Measurements from ENCODE around the gene SRPK3. TPM values are rescaled to one million over a fixed set of nuclear protein-coding genes. Genes with fewer than 3 reads are reported as not detected.

The SRPK3 gene
- total and polyA plus RNA-seq, 2 experiments from 2014 or later, result 0.15 TPM; not detected in 1

DNA sequence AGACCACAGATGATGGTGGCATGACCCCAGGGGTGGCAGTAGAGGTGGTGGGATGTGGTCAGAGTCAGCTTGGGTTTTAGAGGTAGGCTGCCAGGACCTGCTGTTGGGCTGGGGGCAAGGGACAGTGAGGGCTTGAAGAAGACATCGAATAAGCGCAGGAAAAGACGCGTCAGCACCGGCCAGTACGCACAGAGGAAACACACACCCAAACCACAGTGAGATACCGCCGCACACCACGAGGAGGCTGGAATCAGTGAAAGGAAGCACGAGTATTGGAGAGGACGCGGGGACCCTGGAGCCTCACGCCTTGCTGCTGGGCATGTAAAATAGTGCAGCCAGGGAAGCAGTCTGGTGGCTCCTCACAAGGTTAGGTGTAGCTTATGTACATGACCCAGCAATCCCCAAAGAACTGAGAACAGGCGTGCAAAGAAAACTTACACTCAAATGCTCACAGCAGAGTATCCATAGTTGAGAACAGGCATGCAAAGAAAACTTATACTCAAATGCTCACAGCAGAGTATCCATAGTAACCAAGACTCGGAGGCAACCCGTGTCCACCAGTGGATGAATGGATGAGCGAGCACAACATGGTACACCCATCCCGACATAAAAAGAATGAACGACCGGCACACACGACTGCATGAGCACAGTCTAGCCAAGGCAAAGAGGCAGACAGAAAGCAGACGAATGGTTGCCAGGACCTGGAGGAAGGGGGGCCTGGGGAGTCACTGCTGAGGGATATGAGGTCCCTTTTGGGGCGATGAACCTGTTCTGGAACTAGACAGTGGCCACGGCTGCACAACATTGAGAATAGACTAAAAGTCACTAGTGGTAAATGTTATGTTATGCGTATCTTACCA is 36.2 kb downstream of the SRPK3 start:
- peaks cover 13% of the 10 kb centered on the region for H4K20me1 ChIP-seq (replicated peaks; ENCODE audit: insufficient read depth)
- peaks cover 50% of the 10 kb centered on the region for H3K4me1 Mint-ChIP-seq
- no peak overlapping the region for H3K4me2 ChIP-seq
- DNase-seq (ENCODE audit: low spot score), result no peak
- H3K36me3 Mint-ChIP-seq (ENCODE audit: low read depth), result peaks cover 14% of the 10 kb centered on the region; the same call in 2 of the 3 replicates
- H3K27ac ChIP-seq (ENCODE audit: low read depth), result no peak overlapping the region
- no peak overlapping the region for H3K4me3 Mint-ChIP-seq
- H3K4me3 ChIP-seq, result no peak overlapping the region
- no peaks in the 10 kb centered on the region for H3K9me3 Mint-ChIP-seq
- no peak for TF ChIP-seq POLR2AphosphoS5 (IDR thresholded peaks at IDR 0.05; ENCODE audit: low read depth)
- TF ChIP-seq, protein P1, sequence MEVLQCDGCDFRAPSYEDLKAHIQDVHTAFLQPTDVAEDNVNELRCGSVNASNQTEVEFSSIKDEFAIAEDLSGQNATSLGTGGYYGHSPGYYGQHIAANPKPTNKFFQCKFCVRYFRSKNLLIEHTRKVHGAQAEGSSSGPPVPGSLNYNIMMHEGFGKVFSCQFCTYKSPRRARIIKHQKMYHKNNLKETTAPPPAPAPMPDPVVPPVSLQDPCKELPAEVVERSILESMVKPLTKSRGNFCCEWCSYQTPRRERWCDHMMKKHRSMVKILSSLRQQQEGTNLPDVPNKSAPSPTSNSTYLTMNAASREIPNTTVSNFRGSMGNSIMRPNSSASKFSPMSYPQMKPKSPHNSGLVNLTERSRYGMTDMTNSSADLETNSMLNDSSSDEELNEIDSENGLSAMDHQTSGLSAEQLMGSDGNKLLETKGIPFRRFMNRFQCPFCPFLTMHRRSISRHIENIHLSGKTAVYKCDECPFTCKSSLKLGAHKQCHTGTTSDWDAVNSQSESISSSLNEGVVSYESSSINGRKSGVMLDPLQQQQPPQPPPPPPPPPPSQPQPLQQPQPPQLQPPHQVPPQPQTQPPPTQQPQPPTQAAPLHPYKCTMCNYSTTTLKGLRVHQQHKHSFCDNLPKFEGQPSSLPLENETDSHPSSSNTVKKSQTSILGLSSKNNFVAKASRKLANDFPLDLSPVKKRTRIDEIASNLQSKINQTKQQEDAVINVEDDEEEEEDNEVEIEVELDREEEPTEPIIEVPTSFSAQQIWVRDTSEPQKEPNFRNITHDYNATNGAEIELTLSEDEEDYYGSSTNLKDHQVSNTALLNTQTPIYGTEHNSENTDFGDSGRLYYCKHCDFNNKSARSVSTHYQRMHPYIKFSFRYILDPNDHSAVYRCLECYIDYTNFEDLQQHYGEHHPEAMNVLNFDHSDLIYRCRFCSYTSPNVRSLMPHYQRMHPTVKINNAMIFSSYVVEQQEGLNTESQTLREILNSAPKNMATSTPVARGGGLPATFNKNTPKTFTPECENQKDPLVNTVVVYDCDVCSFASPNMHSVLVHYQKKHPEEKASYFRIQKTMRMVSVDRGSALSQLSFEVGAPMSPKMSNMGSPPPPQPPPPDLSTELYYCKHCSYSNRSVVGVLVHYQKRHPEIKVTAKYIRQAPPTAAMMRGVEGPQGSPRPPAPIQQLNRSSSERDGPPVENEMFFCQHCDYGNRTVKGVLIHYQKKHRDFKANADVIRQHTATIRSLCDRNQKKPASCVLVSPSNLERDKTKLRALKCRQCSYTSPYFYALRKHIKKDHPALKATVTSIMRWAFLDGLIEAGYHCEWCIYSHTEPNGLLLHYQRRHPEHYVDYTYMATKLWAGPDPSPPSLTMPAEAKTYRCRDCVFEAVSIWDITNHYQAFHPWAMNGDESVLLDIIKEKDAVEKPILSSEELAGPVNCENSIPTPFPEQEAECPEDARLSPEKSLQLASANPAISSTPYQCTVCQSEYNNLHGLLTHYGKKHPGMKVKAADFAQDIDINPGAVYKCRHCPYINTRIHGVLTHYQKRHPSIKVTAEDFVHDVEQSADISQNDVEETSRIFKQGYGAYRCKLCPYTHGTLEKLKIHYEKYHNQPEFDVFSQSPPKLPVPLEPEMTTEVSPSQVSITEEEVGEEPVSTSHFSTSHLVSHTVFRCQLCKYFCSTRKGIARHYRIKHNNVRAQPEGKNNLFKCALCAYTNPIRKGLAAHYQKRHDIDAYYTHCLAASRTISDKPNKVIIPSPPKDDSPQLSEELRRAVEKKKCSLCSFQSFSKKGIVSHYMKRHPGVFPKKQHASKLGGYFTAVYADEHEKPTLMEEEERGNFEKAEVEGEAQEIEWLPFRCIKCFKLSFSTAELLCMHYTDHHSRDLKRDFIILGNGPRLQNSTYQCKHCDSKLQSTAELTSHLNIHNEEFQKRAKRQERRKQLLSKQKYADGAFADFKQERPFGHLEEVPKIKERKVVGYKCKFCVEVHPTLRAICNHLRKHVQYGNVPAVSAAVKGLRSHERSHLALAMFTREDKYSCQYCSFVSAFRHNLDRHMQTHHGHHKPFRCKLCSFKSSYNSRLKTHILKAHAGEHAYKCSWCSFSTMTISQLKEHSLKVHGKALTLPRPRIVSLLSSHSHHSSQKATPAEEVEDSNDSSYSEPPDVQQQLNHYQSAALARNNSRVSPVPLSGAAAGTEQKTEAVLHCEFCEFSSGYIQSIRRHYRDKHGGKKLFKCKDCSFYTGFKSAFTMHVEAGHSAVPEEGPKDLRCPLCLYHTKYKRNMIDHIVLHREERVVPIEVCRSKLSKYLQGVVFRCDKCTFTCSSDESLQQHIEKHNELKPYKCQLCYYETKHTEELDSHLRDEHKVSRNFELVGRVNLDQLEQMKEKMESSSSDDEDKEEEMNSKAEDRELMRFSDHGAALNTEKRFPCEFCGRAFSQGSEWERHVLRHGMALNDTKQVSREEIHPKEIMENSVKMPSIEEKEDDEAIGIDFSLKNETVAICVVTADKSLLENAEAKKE (CRISPR knock-in tag; IDR thresholded peaks at IDR 0.05), result no peak
- TF ChIP-seq, protein P2, sequence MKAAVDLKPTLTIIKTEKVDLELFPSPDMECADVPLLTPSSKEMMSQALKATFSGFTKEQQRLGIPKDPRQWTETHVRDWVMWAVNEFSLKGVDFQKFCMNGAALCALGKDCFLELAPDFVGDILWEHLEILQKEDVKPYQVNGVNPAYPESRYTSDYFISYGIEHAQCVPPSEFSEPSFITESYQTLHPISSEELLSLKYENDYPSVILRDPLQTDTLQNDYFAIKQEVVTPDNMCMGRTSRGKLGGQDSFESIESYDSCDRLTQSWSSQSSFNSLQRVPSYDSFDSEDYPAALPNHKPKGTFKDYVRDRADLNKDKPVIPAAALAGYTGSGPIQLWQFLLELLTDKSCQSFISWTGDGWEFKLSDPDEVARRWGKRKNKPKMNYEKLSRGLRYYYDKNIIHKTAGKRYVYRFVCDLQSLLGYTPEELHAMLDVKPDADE (IDR thresholded peaks at IDR 0.05), result no peak
- TF ChIP-seq, protein P3, sequence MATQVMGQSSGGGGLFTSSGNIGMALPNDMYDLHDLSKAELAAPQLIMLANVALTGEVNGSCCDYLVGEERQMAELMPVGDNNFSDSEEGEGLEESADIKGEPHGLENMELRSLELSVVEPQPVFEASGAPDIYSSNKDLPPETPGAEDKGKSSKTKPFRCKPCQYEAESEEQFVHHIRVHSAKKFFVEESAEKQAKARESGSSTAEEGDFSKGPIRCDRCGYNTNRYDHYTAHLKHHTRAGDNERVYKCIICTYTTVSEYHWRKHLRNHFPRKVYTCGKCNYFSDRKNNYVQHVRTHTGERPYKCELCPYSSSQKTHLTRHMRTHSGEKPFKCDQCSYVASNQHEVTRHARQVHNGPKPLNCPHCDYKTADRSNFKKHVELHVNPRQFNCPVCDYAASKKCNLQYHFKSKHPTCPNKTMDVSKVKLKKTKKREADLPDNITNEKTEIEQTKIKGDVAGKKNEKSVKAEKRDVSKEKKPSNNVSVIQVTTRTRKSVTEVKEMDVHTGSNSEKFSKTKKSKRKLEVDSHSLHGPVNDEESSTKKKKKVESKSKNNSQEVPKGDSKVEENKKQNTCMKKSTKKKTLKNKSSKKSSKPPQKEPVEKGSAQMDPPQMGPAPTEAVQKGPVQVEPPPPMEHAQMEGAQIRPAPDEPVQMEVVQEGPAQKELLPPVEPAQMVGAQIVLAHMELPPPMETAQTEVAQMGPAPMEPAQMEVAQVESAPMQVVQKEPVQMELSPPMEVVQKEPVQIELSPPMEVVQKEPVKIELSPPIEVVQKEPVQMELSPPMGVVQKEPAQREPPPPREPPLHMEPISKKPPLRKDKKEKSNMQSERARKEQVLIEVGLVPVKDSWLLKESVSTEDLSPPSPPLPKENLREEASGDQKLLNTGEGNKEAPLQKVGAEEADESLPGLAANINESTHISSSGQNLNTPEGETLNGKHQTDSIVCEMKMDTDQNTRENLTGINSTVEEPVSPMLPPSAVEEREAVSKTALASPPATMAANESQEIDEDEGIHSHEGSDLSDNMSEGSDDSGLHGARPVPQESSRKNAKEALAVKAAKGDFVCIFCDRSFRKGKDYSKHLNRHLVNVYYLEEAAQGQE (IDR thresholded peaks at IDR 0.05; ENCODE audit: unreplicated experiment), result no peak
- no peak for TF ChIP-seq EZH2phosphoT487 (IDR thresholded peaks at IDR 0.05; ENCODE audit: unreplicated experiment)
- TF ChIP-seq STAT1 (IDR thresholded peaks at IDR 0.05; ENCODE audit: unreplicated experiment), result no peak
- no peak for TF ChIP-seq ZNF331 (CRISPR knock-in tag; IDR thresholded peaks at IDR 0.05; ENCODE audit: low read depth)
- TF ChIP-seq ZNF114 (CRISPR knock-in tag; IDR thresholded peaks at IDR 0.05), result no peak
- TF ChIP-seq, protein P4, sequence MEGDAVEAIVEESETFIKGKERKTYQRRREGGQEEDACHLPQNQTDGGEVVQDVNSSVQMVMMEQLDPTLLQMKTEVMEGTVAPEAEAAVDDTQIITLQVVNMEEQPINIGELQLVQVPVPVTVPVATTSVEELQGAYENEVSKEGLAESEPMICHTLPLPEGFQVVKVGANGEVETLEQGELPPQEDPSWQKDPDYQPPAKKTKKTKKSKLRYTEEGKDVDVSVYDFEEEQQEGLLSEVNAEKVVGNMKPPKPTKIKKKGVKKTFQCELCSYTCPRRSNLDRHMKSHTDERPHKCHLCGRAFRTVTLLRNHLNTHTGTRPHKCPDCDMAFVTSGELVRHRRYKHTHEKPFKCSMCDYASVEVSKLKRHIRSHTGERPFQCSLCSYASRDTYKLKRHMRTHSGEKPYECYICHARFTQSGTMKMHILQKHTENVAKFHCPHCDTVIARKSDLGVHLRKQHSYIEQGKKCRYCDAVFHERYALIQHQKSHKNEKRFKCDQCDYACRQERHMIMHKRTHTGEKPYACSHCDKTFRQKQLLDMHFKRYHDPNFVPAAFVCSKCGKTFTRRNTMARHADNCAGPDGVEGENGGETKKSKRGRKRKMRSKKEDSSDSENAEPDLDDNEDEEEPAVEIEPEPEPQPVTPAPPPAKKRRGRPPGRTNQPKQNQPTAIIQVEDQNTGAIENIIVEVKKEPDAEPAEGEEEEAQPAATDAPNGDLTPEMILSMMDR (conservative IDR thresholded peaks at IDR 0.05; ENCODE audit: low read depth in 2 of 2), result no peak
- peaks cover 7% of the 10 kb centered on the region for H3K27me3 Mint-ChIP-seq (ENCODE audit: insufficient read depth, low read depth, poor library complexity)
- H3K4me1 ChIP-seq (ENCODE audit: insufficient read depth), result peaks cover 47% of the 10 kb centered on the region
- peaks cover 95% of the 10 kb centered on the region for H3K79me2 ChIP-seq (replicated peaks; ENCODE audit: insufficient read depth)
- peak overlapping the region; percentile 59; the same call in 1 of the 2 replicates for H3K27ac Mint-ChIP-seq
- no peaks in the 10 kb centered on the region for H3K36me3 ChIP-seq (ENCODE audit: insufficient read depth)
- H2AFZ ChIP-seq, result no peak overlapping the region
- no peak for ATAC-seq
- H3K9me2 ChIP-seq (ENCODE audit: insufficient read depth), result no peaks in the 10 kb centered on the region
- H3K27me3 ChIP-seq (ENCODE audit: insufficient read depth), result no peaks in the 10 kb centered on the region
- H3F3A ChIP-seq (replicated peaks; ENCODE audit: low read depth), result 0 out of 2 replicates have a peak, but pooled peaks cover 2% of the 10 kb centered on the region
